H1 (cell line): Measurements from ENCODE around the gene PURB. TPM values are rescaled to one million over a fixed set of nuclear protein-coding genes. Genes with fewer than 3 reads are reported as not detected.

Source experiments
- CTCF ChIA-PET: fragments of 300-600 bp; sonication (Branson Sonifier 250); formaldehyde crosslinking; loops from one replicate; lab custom pipeline; 2021; ENCODE audit not compliant: partially characterized antibody; lab: Charles Lee
- POLR2A ChIA-PET: fragments of 300-600 bp; sonication (Branson Sonifier 250); formaldehyde crosslinking; loops from one replicate; lab custom pipeline; 2021; ENCODE audit warnings: inconsistent platforms; ENCODE audit not compliant: partially characterized antibody; lab: Charles Lee
- DNase-seq, 2 experiments: peaks; one replicate each; pipeline versions ENCODE4 v3.0.0 to v3.0.0-alpha.2; 2010 to 2022; ENCODE audit warnings: low spot score in 2 of 2, low read depth in 1 of 2, mixed read lengths in 1 of 2
- FAIRE-seq: peaks from 2 replicates; lab custom pipeline; 2011; peaks lifted over from hg19 to GRCh38; lab: Jason Lieb, UNC
- H2AFZ ChIP-seq: 2 replicates; pipeline ENCODE4 v1.8.1; 2012; ENCODE audit warnings: low read length, inconsistent platforms
- H2AK5ac ChIP-seq: 2 replicates; pipeline ENCODE4 v1.6.1; 2013; ENCODE audit warnings: low read depth, low read length
- H2BK120ac ChIP-seq: replicated peaks from 2 replicates; pipeline ENCODE3; 2013; ENCODE audit warnings: low read depth, low read length, inconsistent platforms
- H2BK12ac ChIP-seq: 2 replicates; pipeline ENCODE4 v1.6.1; 2013; ENCODE audit warnings: low read depth, low read length
- H2BK15ac ChIP-seq: 2 replicates; pipeline ENCODE4 v1.6.1; 2013; ENCODE audit warnings: low read length
- H2BK20ac ChIP-seq: 2 replicates; pipeline ENCODE4 v1.6.1; 2013; ENCODE audit warnings: low read length
- H2BK5ac ChIP-seq: 2 replicates; pipeline ENCODE4 v1.6.1; 2013; ENCODE audit warnings: low read depth, low read length
- H3K14ac ChIP-seq: 2 replicates; pipeline ENCODE4 v1.6.1; 2013; ENCODE audit warnings: inconsistent platforms; ENCODE audit not compliant: insufficient read length
- H3K18ac ChIP-seq: 2 replicates; pipeline ENCODE4 v1.6.1; 2013; ENCODE audit warnings: low read length; ENCODE audit errors: extremely low read depth
- H3K23ac ChIP-seq: 2 replicates; pipeline ENCODE4 v1.6.1; 2013; ENCODE audit warnings: inconsistent platforms; ENCODE audit not compliant: insufficient read length
- H3K23me2 ChIP-seq: 2 replicates; pipeline ENCODE4 v1.6.1; 2013; ENCODE audit warnings: low read depth, low read length
- H3K27ac ChIP-seq: 2 replicates; pipeline ENCODE4 v1.6.1; 2011; ENCODE audit warnings: low read depth, low read length, inconsistent platforms
- H3K27me3 ChIP-seq, 4 experiments: replicated peaks in 1 of 4; 1 replicate in 1 of 4; 2 replicates in 3 of 4; pipeline versions ENCODE4 v1.6.1 to v1.8.1; 2011 to 2013; ENCODE audit warnings: low read length in 3 of 4, mild to moderate bottlenecking in 3 of 4, inconsistent platforms in 2 of 4, mixed read lengths in 2 of 4, moderate library complexity in 1 of 4; ENCODE audit not compliant: control insufficient read depth in 3 of 4, insufficient read depth in 3 of 4; ENCODE audit errors: extremely low read depth in 1 of 4
- H3K36me3 ChIP-seq, 4 experiments: 2 replicates each; pipeline versions ENCODE4 v1.6.1 to v1.8.1; 2011 to 2013; ENCODE audit warnings: mild to moderate bottlenecking in 4 of 4, low read length in 3 of 4, moderate library complexity in 2 of 4, control low read depth in 1 of 4, inconsistent platforms in 1 of 4; ENCODE audit not compliant: insufficient read depth in 4 of 4, control insufficient read depth in 2 of 4
- H3K4ac ChIP-seq: replicated peaks from 2 replicates; pipeline ENCODE3; 2013; ENCODE audit warnings: low read length, low read depth, mixed read lengths, inconsistent platforms; ENCODE audit not compliant: insufficient read length
- H3K4me1 ChIP-seq, 4 experiments: replicated peaks in 1 of 4; 1 replicate in 1 of 4; 2 replicates in 3 of 4; pipeline versions ENCODE4 v1.6.1 to v1.8.1; 2011 to 2013; ENCODE audit warnings: low read length in 3 of 4, inconsistent platforms in 2 of 4, mixed read lengths in 1 of 4; ENCODE audit not compliant: insufficient read depth in 4 of 4, control insufficient read depth in 3 of 4
- H3K4me2 ChIP-seq, 2 experiments: 2 replicates each; pipeline versions ENCODE4 v1.6.1 to v1.8.1; 2011 to 2013; ENCODE audit warnings: low read depth in 2 of 2, low read length in 2 of 2, control low read depth in 1 of 2, inconsistent platforms in 1 of 2, mild to moderate bottlenecking in 1 of 2; ENCODE audit not compliant: insufficient read depth in 1 of 2
- H3K4me3 ChIP-seq, 4 experiments: fragments of 200-600, 300-600 bp in 1 of 4; sonication (generic), shearing (Covaris generic), sonication (Bioruptor Twin) in 1 of 4; 2 replicates each; pipeline versions ENCODE4 v1.5.1 to v1.8.1; 2011 to 2016; ENCODE audit warnings: low read length in 4 of 4, low read depth in 3 of 4, control low read depth in 2 of 4, inconsistent platforms in 2 of 4, mild to moderate bottlenecking in 2 of 4, mixed read lengths in 1 of 4, moderate library complexity in 1 of 4; ENCODE audit not compliant: insufficient read depth in 2 of 4; ENCODE audit errors: extremely low read depth in 1 of 4
- H3K56ac ChIP-seq: replicated peaks from 2 replicates; pipeline ENCODE3; 2013; ENCODE audit warnings: low read depth, mild to moderate bottlenecking, mixed read lengths, low read length, inconsistent platforms; ENCODE audit not compliant: insufficient read length
- H3K79me1 ChIP-seq: 2 replicates; pipeline ENCODE4 v1.6.1; 2013; ENCODE audit warnings: low read depth, low read length, control low read depth
- H3K79me2 ChIP-seq, 2 experiments: 2 replicates each; pipeline versions ENCODE4 v1.6.1 to v1.8.1; 2012 to 2013; ENCODE audit warnings: low read length in 2 of 2, mild to moderate bottlenecking in 2 of 2, inconsistent platforms in 1 of 2; ENCODE audit not compliant: insufficient read depth in 2 of 2, control insufficient read depth in 1 of 2
- H3K9ac ChIP-seq, 4 experiments: replicated peaks in 1 of 4; 1 replicate in 1 of 4; 2 replicates in 3 of 4; pipeline versions ENCODE4 v1.6.1 to v1.8.1; 2011 to 2013; ENCODE audit warnings: low read depth in 3 of 4, low read length in 3 of 4, control low read depth in 2 of 4, mild to moderate bottlenecking in 2 of 4, moderate library complexity in 2 of 4, inconsistent platforms in 1 of 4; ENCODE audit errors: extremely low read depth in 1 of 4
- H3K9me3 ChIP-seq, 2 experiments: 2 replicates each; pipeline versions ENCODE4 v1.6.1 to v1.8.1; 2012 to 2013; ENCODE audit warnings: mild to moderate bottlenecking in 2 of 2, moderate library complexity in 2 of 2, control low read depth in 1 of 2, inconsistent platforms in 1 of 2, low read depth in 1 of 2, low read length in 1 of 2, mixed read lengths in 1 of 2; ENCODE audit not compliant: insufficient read depth in 2 of 2
- H4K20me1 ChIP-seq, 2 experiments: replicated peaks in 1 of 2; 2 replicates each; pipeline versions ENCODE3 to v1.8.1; 2011 to 2013; ENCODE audit warnings: inconsistent platforms in 2 of 2, low read length in 2 of 2, mild to moderate bottlenecking in 1 of 2; ENCODE audit not compliant: insufficient read depth in 2 of 2, control insufficient read depth in 1 of 2
- H4K5ac ChIP-seq: 2 replicates; pipeline ENCODE4 v1.6.1; 2013; ENCODE audit warnings: low read length, low read depth, mixed read lengths, inconsistent platforms; ENCODE audit not compliant: insufficient read length
- H4K8ac ChIP-seq: 2 replicates; pipeline ENCODE4 v1.8.0; 2013; ENCODE audit warnings: mild to moderate bottlenecking, moderate library complexity, low read length, inconsistent platforms; ENCODE audit not compliant: insufficient read depth; ENCODE audit errors: extremely low read depth
- H4K91ac ChIP-seq: replicated peaks from 2 replicates; pipeline ENCODE3; 2013; ENCODE audit warnings: low read length, mixed read lengths, inconsistent platforms; ENCODE audit not compliant: insufficient read length
- BRCA1 ChIP-seq: IDR thresholded peaks from 2 replicates; pipeline ENCODE4 v1.6.1; 2012; ENCODE audit warnings: low read depth, low read length, improper control_type of control experiment
- CBX8 ChIP-seq: fragments of 300-800, 300-1000 bp; sonication (generic); IDR thresholded peaks from 2 replicates; pipeline ENCODE4 v1.7.1; 2016; ENCODE audit warnings: low read depth, low read length, borderline replicate concordance
- CHD2 ChIP-seq: IDR thresholded peaks from 2 replicates; pipeline ENCODE4 v1.6.1; 2012; ENCODE audit warnings: low read length, improper control_type of control experiment
- E2F6 ChIP-seq: IDR thresholded peaks from 2 replicates; pipeline ENCODE4 v1.6.1; 2012; ENCODE audit warnings: inconsistent platforms
- EGR1 ChIP-seq: IDR thresholded peaks from 2 replicates; pipeline ENCODE4 v1.6.1; 2011; ENCODE audit warnings: low read depth, low read length, borderline replicate concordance
- FOSL1 ChIP-seq: IDR thresholded peaks from 2 replicates; pipeline ENCODE4 v1.6.1; 2011; ENCODE audit warnings: mild to moderate bottlenecking, low read depth, low read length, moderate library complexity; ENCODE audit not compliant: insufficient read depth
- NRF1 ChIP-seq: IDR thresholded peaks from 2 replicates; pipeline ENCODE4 v1.6.1; 2011; ENCODE audit warnings: mild to moderate bottlenecking, low read depth, low read length, improper control_type of control experiment
- POLR2A ChIP-seq, 2 experiments: IDR thresholded peaks; 1 replicate in 1 of 2; 2 replicates in 1 of 2; pipeline ENCODE4 v1.6.1; 2011; ENCODE audit warnings: low read depth in 2 of 2, low read length in 2 of 2, mild to moderate bottlenecking in 2 of 2; ENCODE audit errors: control extremely low read depth in 1 of 2
- POLR2AphosphoS5 ChIP-seq: IDR thresholded peaks from 2 replicates; pipeline ENCODE4 v1.6.1; 2011; ENCODE audit warnings: low read depth, low read length
- POU5F1 ChIP-seq: IDR thresholded peaks from 2 replicates; pipeline ENCODE4 v1.6.1; 2011; ENCODE audit warnings: low read depth, mild to moderate bottlenecking, low read length, moderate library complexity
- RAD21 ChIP-seq, 2 experiments: IDR thresholded peaks in 1 of 2; conservative IDR thresholded peaks in 1 of 2; 2 replicates each; pipeline ENCODE4 v1.6.1; 2011; ENCODE audit warnings: low read depth in 2 of 2, low read length in 2 of 2, improper control_type of control experiment in 1 of 2, inconsistent platforms in 1 of 2, mild to moderate bottlenecking in 1 of 2, moderate library complexity in 1 of 2
- SUZ12 ChIP-seq: fragments of 200-600 bp; sonication (generic); IDR thresholded peaks from 2 replicates; pipeline ENCODE4 v1.6.1; 2012; ENCODE audit warnings: mild to moderate bottlenecking, inconsistent platforms, low read length, moderate library complexity, mixed read lengths
- YY1 ChIP-seq: IDR thresholded peaks from 2 replicates; pipeline ENCODE4 v1.6.1; 2011; ENCODE audit warnings: low read depth, mild to moderate bottlenecking, low read length
- WGBS, 2 experiments: shearing (Covaris generic) in 1 of 2; methylation state at CpG; one replicate each; pipeline versions ENCODE4 v1.1.6 to v1.1.7; 2013 to 2015; ENCODE audit warnings: low lambda C conversion rate in 2 of 2, mixed read lengths in 2 of 2, inconsistent platforms in 1 of 2, low coverage in 1 of 2, missing lambda C conversion rate in 1 of 2; ENCODE audit not compliant: insufficient replicate concordance in 2 of 2, insufficient coverage in 1 of 2, insufficient read length in 1 of 2; ENCODE audit errors: extremely low coverage in 1 of 2, missing lambda C conversion rate in 1 of 2; 5-methylcytosine and 5-hydroxymethylcytosine counted together
- polyA plus RNA-seq, 7 experiments: library from polyadenylated mRNA; depleted of rRNA in 3 of 7; stranded (reverse) in 5 of 7; unstranded in 2 of 7; fragments of >200 nt in 5 of 7; fragments of 200-250 nt in 2 of 7; gene quantifications; 1 replicate in 5 of 7; 2 replicates in 1 of 7; 4 replicates in 1 of 7; pipeline versions ENCODE4 v1.2.1 to v1.2.3, GENCODE V29; 2011 to 2013; ENCODE audit warnings: missing spikeins in 2 of 7, mixed read lengths in 2 of 7
- total RNA-seq: library from RNA; stranded (reverse); fragmentation: NEBNext Ultra II Directional; extraction: Animal tissue kit (Norgen Biotek cat#: 25700); gene quantifications from 2 replicates; pipeline ENCODE4 v1.2.1, GENCODE V29; 2021

The PURB gene
- total and polyA plus RNA-seq, 2 of the 8 experiments (the other 6 are each of a cell fraction or from before 2014, with no cell fraction given), result 3.3 to 22.7 TPM

- H3K18ac ChIP-seq, result no peak overlapping the region
- H3K4ac ChIP-seq, result no peak overlapping the region
- H4K20me1 ChIP-seq, result no peaks in the 10 kb centered on the region
- no peaks in the 10 kb centered on the region for H3K79me1 ChIP-seq
- H3K4me3 ChIP-seq, result no peak overlapping the region
- no peaks in the 10 kb centered on the region for H3K79me2 ChIP-seq
- no peaks in the 10 kb centered on the region for H3K36me3 ChIP-seq
- DNase-seq (peak; percentile 41 to 99), FAIRE-seq (no peak)
- H3K23ac ChIP-seq, result no peak overlapping the region
- H4K5ac ChIP-seq, result no peak overlapping the region
- no peak overlapping the region for H2AFZ ChIP-seq
- H3K9ac ChIP-seq, result no peak overlapping the region
- no peak overlapping the region for H2AK5ac ChIP-seq
- peaks cover 0 to 2% of the 10 kb centered on the region in 2 experiments; a peak in 1 of 4 replicates for H3K9me3 ChIP-seq
- H3K27ac ChIP-seq, result no peak overlapping the region
- no peak overlapping the region for H2BK12ac ChIP-seq
- no peak overlapping the region for H2BK20ac ChIP-seq
- POLR2A ChIA-PET, result interaction anchor here (2.5 kb wide), 1 partner anchor 74 kb away, joined by 8 read pairs; the partner anchor contains the start of gene H2AZ2
- no peaks in the 10 kb centered on the region for H3K4me1 ChIP-seq
- no peak overlapping the region for H2BK15ac ChIP-seq
- no peak overlapping the region for H4K91ac ChIP-seq
- peak overlapping the region; percentile 41; the same call in 1 of the 2 replicates for H4K8ac ChIP-seq
- H3K56ac ChIP-seq, result no peak overlapping the region
- H2BK5ac ChIP-seq, result no peak overlapping the region
- H3K14ac ChIP-seq, result no peak overlapping the region
- H3K27me3 ChIP-seq, result no peaks in the 10 kb centered on the region
- H3K4me2 ChIP-seq, result no peak overlapping the region
- WGBS, 2 experiments, result 49% methylated on average over 12 of the region's 14 CpGs; no CpG with 5 or more reads in 1 of the 2 experiments
- H2BK120ac ChIP-seq, result no peak overlapping the region
- H3K23me2 ChIP-seq, result no peaks in the 10 kb centered on the region
- CTCF ChIA-PET, result interaction anchor here (0.6 to 3.1 kb wide), 17 partner anchors 9 to 221 kb away, joined by 3 to 20 read pairs (median 4); partner anchors contain the start of gene H2AZ2
- TF ChIP-seq POU5F1, result no peak
- TF ChIP-seq FOSL1, result no peak
- no peak for TF ChIP-seq SUZ12
- TF ChIP-seq POLR2A (IDR thresholded peaks at IDR 0.05; ENCODE audit: control extremely low read depth in 1 of 2, low read depth in 2 of 2, low read length in 2 of 2), result no peak
- TF ChIP-seq YY1, result no peak
- no peak for TF ChIP-seq E2F6
- TF ChIP-seq BRCA1, result no peak
- no peak for TF ChIP-seq NRF1
- TF ChIP-seq POLR2AphosphoS5, result no peak
- TF ChIP-seq CBX8, result no peak
- no peak for TF ChIP-seq CHD2
- TF ChIP-seq RAD21 (IDR thresholded peaks at IDR 0.05 in 1 of 2, conservative IDR thresholded peaks at IDR 0.05 in 1 of 2; ENCODE audit: low read depth in 2 of 2, low read length in 2 of 2), result peak; percentile 83 to 89
- TF ChIP-seq EGR1, result no peak
These were observed 36.4 kb upstream of the PURB start for GRCh38 chr7:44921607-44922350.
